CD4-positive, alpha-beta T cell treated with Interleukin-10 for 1 hour (primary cell): ENCODE results near the gene HIBADH.

Source experiments
- DNase-seq: peaks from one replicate; pipeline ENCODE4 v3.0.0-alpha.2; 2020

Gene HIBADH

DNA sequence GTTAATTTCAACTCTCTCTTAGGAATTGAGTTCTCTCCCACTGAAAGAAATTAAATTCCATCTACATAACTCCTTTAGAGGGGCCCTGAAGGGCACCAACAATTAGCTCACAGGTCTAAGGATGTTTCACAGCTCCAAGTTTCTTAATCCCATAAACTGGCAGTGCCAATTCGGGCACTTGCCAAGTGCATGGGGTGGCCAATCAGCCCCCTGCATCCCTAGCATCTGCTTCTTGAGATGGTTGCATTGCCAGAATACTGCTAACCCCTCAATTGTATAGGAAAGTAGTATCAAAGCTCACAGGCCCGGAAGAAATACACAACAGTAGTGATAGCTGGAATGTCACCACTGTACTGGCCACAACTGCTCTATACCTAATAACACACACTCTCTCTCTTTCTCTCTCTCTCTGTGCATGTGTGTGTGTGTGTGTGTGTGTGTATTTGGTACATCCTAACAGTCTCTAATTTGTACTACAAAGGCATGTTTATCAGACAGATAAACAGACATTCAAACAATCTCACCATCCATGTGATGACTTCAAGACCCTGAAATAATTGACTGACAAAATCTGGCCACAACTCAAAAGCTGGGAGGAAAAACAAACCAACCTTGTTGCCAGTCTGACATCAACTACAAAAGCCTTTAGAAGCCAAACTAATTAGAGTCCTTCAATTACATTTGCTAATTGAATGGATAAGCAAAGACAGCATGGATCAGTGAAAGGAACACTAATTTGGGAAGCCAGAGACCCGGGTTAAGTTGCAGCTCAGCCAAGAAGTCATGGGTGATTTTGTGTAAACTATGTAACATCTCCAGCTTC lies 27.8 kb downstream of the HIBADH start:
- no peak for DNase-seq

DNA sequence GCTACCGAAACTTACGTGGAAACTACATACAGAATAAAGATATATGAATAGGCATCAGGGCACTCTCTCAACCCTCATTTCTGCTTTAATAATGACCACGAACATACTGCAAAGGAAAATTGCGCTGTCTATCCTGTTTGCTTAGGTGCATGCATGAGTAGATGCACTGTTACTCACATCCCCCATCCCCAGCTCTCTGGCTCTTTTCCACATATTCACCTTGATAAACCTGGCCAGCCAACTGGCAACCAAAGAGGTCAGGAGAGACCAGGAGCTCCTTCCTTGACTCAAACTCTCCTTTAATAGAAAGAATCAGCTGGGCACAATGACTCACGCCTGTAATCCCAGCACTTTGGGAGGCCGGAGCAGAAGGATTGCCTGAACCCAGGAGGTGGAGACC lies 29.6 kb downstream of the HIBADH start:
- DNase-seq: no peak

DNA sequence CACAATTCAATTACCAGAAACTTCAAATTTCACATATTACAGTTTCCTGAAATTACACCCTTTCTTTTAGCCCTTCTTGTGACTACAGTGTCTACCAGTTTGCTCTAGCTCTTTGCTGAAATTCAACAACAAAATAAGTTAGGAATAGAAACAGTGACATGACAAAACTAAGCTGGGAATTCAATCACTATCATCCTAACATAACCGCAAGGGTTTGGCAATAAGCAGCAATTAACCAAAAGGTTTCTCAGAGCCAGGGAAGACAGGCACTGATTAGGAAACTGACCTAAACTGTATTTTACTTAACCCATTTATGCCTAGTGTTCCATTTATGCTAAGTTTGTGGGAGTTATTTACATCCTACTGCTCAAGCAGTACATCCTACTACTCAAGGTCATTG lies 31.3 kb downstream of the HIBADH start:
- DNase-seq: no peak

DNA sequence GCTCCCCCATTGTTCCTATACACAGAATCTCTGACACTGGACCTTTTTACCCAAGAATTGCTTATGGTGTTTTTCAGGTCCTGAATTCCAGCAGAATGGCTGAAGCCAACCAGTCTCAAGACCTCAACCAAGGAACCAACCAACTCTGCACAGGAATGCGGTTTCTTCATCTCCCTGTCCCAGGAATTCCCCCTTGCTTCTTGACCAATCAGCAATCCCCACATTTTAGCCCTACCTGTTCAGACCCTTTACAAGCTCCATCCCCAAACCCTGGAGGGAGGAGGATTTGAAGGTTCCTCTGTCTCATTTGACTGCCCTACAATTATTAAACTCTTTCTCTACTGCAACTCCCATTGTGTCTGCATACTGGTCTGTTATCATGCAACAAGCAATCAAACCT lies 35.5 kb downstream of the HIBADH start:
- no peak for DNase-seq

DNA sequence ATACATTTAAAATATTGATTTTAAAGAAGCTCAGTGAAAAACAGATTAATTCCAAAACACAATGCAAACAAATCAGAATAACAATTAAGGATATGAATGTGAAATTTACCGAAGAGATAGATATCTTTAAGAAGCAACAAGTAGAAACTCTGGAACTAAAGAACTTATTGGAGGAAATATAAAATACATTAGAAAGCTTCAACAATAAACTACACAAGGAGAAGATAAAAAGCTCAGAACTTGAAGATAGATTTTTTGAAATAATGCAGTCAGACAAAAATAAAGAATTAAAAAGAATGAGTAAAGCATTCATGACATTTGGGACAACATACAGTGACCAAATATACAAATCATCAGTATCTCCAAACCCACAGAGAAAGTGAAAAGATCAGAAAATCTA lies 43.2 kb downstream of the HIBADH start:
- DNase-seq: no peak

DNA sequence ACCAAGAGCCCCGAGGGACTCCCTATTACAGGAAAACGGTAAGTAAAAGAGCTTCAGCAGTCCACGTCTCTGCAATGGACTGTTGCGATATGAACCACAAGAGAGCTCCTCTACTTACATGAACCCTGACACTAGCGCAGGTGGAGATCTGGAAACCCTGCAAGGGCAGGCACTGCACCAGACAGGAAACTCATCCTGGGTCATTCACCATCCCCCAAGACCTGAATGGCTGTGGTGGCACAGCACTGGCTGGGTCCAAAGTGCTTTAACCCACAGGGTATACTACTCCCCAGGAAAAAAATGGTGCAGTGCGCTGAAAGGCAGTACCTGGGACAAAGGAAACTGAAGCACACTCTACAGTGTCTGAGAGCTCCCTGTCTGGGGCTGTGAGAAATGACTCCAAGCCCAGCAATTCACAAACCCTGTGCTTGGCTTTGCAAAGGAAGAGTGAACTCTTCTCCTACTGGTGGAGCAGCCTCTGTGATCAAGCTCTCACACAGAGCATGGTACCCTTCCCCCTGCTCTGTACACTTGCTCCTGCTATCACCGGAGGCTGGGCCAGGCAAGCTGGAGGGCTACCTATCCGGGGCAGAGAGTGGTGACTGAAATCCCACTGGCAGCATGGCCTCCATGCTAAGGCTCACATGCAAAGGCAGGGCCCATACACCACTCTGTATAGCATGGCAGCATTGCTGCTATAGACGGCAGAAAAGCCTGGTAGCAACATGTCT lies 44.9 kb downstream of the HIBADH start:
- DNase-seq: no peak

DNA sequence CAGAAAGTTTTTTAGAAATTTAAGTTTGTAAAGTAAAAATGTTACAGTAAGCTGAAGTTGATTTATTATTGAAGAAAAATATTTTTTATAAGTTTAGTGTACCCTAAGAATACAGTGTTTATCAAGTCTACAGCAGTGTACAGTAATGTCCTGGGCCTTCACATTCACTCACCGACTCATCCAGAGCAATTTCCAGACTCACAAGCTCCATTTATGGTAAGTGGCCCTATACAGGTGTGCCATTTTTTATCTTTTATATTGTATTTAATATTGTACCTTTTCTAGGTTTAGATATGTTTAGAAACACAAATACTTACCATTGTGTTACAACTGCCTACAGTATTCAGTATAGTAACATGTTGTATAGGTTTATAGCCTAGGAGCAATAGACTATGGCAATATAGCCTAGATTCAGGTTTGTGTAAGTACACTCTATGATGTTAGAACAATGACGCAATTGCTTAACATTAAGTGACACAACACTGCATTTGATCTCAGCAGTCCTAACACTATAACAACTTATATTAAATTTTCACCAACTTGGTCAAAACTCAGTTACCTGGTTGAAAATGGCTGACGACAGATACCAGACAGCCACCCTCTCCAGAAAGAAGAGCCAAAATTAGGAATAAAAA lies 45.7 kb downstream of the HIBADH start:
- DNase-seq: no peak

DNA sequence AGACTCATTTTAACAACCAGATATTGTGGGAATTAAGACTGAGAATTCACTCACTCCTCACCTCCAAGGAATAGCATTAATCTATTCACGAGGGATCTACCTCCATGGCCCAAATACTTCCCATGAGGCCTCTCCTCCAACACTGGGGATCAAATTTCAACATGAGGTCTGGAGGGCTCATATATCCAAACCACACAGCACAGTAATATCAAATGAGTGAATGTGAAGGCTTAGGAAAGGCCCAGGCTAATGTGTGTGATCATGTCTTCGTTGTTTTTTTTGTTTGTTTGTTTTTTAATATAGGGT lies 46.5 kb downstream of the HIBADH start:
- no peak for DNase-seq

DNA sequence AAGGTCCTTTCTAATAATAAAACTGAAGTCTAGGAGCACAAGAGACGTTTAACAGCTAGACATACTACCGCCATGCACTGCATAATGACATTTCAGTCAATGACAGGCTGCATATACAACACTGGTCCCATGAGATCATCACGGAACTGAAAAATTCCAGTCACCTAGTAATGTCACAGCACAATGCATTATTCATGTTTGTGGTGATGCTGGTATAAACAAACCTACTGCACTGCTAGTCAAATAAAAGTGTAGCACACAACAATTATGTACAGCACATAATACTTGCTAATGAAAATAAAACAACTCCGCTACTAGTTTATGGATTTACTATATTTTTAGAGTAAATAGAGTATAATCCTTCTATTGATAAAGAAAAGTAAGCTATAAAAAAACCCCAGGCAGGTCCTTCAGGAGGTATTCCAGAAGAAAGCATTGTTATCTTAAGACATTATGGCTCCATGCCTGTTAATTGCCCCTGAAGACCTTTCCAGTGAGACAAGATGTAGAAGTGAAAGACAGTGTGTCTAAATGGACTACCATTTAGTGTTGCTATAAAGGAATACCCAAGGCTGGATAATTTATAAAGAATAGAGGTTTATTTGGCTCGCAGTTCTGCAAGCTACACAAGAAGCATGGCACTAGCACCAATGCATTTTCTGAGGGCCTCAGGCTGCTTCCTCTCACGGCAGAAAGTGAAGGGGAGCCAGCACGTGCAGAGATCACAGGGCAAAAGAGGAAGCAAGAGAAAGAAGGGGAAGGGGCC lies 47.1 kb downstream of the HIBADH start:
- no peak for DNase-seq

DNA sequence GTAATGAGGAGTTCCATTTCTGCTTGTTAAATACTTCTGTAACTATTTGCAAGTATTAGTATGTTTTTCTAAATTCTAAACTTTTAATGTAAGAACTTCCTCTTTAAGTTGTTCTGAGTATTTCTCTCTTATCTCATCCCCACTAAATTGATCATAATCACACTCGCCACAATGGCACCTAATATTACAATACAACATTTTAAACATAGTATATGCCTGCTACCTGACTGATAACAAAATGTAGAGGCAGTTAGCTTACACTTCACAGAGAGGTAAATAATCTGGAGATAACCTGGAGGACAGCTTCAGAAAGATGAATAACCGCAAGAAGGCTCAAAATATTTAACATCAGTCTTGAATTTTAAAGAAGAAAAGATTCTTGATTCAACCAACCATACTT lies 48.6 kb downstream of the HIBADH start:
- no peak for DNase-seq

DNA sequence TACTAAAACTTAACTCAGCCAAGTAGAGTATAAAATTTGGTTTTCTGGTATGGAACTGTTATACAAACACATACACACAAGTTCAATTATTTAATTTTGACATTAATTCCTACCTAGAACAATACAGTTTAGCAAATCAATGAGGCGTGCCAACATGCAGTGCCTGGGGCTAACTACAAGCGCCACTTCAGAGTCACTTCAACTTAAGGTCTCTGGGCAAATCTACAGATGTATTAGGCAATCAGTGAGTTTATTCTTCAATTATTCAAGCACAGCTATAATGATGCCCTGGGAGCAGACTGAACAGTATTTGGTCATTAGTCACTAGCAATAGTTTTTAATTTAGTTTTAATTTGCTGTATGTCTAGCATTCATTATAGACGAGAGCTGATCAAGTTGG lies 51.6 kb downstream of the HIBADH start:
- no peak for DNase-seq

DNA sequence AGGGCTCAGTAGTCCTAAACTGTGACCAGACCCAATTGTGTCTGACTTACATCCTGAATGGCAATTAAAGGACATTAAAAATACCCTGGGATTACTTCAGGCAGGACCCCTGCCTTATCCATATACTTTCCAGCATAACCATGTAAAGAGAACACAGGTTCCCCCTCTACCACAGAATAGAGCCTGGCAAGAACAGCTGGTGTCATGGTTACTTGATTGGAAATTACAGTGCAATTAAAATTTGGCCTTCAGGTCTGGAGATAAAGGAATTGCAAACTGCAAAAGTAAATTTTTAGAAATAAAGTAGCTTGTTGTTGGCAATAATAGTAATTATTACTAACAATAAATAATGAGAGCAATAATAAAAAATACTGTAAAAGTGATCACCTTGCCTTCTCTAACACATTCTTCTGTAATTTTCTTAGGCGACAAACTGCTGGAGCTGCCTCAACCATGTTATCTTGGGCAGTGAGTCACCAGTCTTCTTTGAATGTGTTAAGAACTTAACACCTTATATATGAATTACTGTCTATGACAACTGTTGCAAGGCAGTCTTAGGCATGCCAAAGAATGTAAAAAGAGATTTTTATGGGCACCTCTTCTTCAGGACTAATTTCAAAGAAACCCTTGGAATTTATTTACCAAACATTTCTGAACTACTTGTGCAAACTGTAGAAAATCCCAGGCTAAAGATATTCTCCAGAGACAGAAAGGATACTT lies 53.7 kb downstream of the HIBADH start:
- DNase-seq: no peak

DNA sequence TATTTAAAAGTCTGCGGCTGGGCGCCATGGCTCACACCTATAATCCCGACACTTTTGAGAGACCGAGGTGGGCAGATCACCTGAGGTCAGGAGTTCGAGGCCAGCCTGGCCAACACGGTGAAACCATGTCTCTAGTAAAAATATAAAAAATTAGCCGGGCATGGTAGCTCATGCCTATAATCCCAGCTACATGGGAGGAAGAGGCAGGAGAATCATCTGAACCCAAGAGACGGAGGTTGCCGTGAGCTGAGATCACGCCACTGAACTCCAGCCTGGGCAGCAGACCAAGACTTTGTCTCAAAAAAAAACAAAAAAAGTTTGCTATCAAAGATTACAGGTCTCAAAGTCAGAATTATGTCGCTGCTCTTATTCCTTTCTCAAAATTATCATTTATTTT lies 55.5 kb downstream of the HIBADH start:
- DNase-seq: no peak

DNA sequence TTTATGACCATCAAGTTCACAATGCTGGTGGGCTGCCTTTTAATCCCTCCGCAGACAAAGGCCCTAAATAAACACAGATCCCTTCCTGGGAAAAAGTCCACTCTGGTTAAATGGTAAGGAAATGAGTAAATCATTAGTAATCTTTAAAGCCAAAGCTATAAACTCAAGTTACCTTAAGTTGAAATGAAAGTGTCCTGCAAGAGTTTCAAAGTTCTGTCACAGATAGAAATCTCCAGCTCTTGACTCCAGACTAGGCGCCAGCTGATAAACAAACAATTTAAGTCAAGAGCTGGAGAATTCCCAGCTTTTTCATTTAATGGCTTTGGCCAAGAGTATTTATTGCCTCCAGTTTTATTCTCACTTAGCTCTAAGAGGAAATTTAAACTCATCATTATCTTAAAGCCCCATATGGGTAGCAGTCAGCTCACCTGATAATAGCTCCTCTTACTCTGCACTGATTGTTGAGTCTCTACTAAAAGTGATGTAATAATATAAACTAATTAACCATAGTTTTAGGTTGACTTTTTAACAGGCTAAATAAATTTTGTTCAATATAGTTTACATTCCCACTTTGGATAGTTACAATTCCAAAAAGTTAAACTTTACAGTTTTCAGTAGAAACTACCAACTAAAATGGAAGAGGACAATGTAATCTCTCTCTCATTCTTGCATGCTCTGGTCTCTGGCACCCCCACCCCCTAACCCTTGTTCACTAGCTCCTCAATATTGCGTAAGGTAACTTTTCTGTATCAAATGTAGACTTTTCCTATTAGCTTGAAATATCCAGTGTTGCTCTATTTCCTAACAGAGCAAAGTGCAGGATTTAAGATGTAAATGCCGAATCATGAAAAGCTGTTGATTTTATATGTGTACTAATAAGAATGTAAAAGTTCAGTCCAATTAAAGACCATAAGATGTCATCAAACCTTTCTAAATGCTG lies 56.1 kb downstream of the HIBADH start:
- no peak for DNase-seq

DNA sequence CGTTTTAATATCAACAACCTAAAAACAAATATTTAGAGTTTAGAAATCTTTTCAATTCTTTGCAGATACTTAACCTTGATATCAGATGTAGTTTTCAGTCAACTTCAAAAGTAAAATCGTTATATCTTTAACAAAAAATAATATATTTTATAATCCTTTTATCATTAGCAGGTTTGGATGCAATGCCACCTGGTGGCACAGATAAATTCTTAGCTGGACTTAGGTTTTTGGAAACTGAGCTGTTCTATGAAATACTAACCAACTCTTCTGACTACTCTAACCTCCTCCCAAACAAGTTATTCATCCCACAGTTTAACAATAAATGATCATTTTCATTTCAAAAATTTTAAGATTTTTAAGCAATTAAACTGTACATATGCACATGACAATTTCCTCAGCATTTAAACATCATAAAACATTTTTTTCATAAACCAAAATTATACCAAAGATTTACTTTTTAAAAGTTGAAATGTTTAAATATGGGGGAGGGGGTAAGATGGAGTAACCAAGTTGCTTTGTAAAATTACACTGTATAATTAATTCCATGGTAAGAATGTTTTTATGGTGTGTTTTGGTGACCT lies 56.9 kb downstream of the HIBADH start:
- DNase-seq: no peak

DNA sequence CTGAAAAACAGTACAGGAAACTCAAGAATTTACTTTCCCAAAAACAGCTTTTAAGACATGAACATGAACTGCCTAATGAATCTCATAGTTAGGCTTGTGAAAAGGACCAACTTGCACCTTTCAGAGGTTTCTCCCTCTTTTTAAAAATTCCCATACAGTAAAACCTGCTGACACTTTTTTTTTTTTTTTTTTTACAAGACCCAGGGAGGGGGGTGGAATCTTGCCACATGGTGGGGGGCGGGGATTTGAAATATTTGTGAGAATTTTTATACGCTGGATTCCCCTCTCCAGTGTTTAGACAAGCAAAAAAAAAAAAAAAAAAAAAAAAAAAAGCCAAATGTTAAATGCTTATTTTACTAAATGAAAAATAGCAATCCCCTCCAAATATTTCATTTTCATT lies 57.4 kb downstream of the HIBADH start:
- DNase-seq: no peak

DNA sequence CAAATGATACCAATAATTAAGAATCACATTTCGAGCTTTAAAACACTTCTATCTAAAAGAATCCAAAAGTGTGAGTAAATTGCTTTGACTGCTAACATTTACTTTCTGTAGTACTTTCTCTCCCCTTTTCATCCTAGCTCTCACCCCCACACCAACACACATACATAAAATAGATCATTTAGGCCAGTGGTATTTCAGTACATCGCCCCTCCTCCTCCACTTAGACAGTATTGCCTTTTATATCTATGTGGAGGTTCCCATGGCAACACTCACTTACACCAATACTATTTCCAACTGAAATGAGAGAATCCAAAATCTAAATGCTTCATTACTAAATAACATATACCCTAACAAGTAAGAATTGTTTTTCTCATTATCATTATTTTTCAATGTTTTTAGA lies 58.9 kb downstream of the HIBADH start:
- DNase-seq: no peak

DNA sequence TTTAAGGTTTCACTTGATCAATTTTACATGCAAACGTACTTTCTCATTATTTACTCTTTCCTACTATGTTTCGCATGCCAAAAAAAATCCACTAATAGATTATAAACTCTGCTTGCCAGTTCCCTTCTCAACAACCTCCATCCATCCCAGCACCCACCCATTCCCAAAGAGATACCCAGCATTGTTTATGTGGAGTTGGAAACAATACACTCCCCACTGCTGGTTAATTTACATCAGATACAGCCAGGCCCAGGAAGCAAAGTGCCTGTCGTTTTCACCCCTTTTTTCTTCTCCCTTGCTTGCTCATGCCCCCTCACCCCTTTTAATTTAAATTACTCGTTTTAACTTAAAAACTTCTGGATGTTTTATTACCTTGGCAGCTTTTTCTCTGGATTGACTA lies 59.9 kb downstream of the HIBADH start:
- DNase-seq: no peak

DNA sequence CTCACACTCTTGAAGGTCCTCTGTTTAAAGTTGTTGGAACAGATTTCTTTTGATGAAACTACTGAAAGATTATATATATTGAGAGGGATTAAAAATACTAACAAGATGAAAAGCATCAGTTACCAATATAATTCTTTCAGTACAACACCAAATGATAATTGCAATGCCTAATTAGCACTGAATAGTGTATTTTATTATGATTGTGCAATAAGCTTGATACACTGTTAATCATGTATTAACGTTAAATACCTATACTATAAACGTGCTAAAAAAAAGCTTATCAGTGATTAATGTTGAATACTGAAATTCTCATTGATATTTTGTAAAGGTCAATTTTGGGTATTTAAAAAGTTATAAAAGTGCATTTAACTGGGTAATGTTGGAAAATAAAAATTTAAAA lies 61.5 kb downstream of the HIBADH start:
- no peak for DNase-seq

DNA sequence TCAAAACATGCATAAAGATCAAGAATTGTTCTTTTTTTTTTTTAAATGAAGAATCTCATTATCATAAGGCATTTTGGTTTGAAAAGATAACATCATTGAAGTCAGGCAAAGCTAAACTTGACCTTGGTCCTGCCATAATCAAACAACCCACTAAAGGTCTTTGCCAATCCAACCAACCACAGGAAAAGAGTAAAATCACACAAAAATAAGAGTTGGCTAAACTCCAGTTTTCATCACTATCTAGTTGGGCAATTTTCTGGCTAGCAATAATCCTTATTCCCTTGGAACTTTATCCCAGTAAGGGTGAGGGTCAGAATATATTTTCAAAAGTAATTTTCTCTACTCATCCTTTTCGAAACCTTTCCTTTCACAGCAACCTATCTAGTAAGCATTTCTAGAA lies 62.4 kb downstream of the HIBADH start:
- no peak for DNase-seq

DNA sequence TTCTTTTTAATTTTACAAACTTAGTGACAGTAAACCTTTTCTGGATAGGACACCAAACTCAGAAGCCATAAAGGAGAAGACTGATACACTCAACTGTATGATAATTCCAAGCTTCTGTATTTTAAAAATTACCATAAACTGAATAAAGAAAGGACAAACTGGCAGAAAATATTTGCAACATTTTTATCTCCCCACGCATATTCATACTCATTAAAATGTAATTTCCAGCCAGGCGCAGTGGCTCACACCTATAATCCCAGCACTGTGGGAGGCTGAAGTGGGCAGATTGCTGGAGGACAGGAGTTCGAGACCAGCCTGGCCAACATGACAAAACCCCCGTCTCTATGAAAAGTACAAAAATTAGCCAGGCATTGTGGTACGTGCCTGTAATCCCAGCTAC lies 67.7 kb downstream of the HIBADH start:
- DNase-seq: no peak
